Kidney epithelial cell (primary cell): ENCODE measurements around the gene FRMPD2. TPM values are rescaled to one million over a fixed set of nuclear protein-coding genes. Genes with fewer than 3 reads are reported as not detected.
"Not testable (repeated sequence)": the region's sequence is repeated elsewhere in the genome, so short reads cannot be mapped to it uniquely, and the experiment has no call there.

Experiments used
- DNase-seq: peaks from one replicate; pipeline ENCODE4 v3.0.0-alpha.2; 2010; ENCODE audit warnings: low read depth
- H3K27me3 ChIP-seq: 2 replicates; pipeline ENCODE4 v1.6.0; 2011; ENCODE audit warnings: low read length; ENCODE audit not compliant: control insufficient read depth, insufficient read depth
- H3K36me3 ChIP-seq: 2 replicates; pipeline ENCODE4 v1.5.1; 2011; ENCODE audit warnings: low read length; ENCODE audit not compliant: control insufficient read depth, insufficient read depth
- H3K4me3 ChIP-seq: 2 replicates; pipeline ENCODE4 v1.5.1; 2011; ENCODE audit warnings: low read depth, mild to moderate bottlenecking, control low read depth, low read length
- CTCF ChIP-seq: IDR thresholded peaks from 2 replicates; pipeline ENCODE4 v1.5.1; 2011; ENCODE audit warnings: mild to moderate bottlenecking, moderate library complexity, low read length, control low read depth, inconsistent platforms; ENCODE audit not compliant: insufficient read depth, poor library complexity, severe bottlenecking
- total RNA-seq: library from RNA; depleted of rRNA; stranded (reverse); fragments of >200 nt; gene quantifications from 2 replicates; pipeline ENCODE4 v1.2.3, GENCODE V29; 2015

Gene FRMPD2
- total RNA-seq, 1 donor from 2014 or later, result 0.42 TPM

GRCh38 chr10:48193556-48193955 is 80.9 kb downstream of the FRMPD2 start:
- Histone ChIP-seq H3K4me3 (no peak overlapping the region), H3K36me3 (no peaks in the 10 kb centered on the region), H3K27me3 (peaks cover 11% of the 10 kb centered on the region)
- DNase-seq, result no peak
- no peak for TF ChIP-seq CTCF

- no peaks in the 10 kb centered on the region for H3K36me3 ChIP-seq
- peaks cover 11% of the 10 kb centered on the region for H3K27me3 ChIP-seq
- no peak for DNase-seq
- H3K4me3 ChIP-seq, result no peak overlapping the region
- no peak for TF ChIP-seq CTCF
Measured at GRCh38 chr10:48192881-48193450, 81.5 kb downstream of the FRMPD2 start.

- Histone ChIP-seq H3K4me3 (no peak overlapping the region), H3K36me3 (no peaks in the 10 kb centered on the region), H3K27me3 (peaks cover 13% of the 10 kb centered on the region)
- TF ChIP-seq CTCF, result no peak
- DNase-seq, result peak; percentile 12
Measured at GRCh38 chr10:48187713-48188485, 86.6 kb downstream of the FRMPD2 start.

- DNase-seq, result no peak
- Histone ChIP-seq H3K36me3 (no peaks in the 10 kb centered on the region), H3K27me3 (peaks cover 14% of the 10 kb centered on the region), H3K4me3 (no peak overlapping the region)
- TF ChIP-seq CTCF, result no peak
Measured at GRCh38 chr10:48187126-48187525, 87.4 kb downstream of the FRMPD2 start.

- H3K4me3 ChIP-seq, H3K36me3 ChIP-seq, DNase-seq: not testable (repeated sequence)
- H3K27me3 ChIP-seq, result peaks cover 14% of the 10 kb centered on the region
Measured at GRCh38 chr10:48186264-48186804, 88.2 kb downstream of the FRMPD2 start.

- H3K27me3 ChIP-seq, result peaks cover 7% of the 10 kb centered on the region
Measured at GRCh38 chr10:48184224-48184623, 90.3 kb downstream of the FRMPD2 start.

GRCh38 chr10:48172715-48173114 is 101.8 kb downstream of the FRMPD2 start:
- H3K36me3 ChIP-seq, H3K27me3 ChIP-seq, H3K4me3 ChIP-seq, DNase-seq: not testable (repeated sequence)

More at GRCh38 chr10:48184224-48184623, 90.3 kb downstream of the FRMPD2 start:
- no peak for TF ChIP-seq CTCF
- Histone ChIP-seq H3K36me3 (no peaks in the 10 kb centered on the region), H3K4me3 (no peak overlapping the region)
- no peak for DNase-seq

GRCh38 chr10:48160670-48161069 is 113.8 kb downstream of the FRMPD2 start:
- DNase-seq, H3K4me3 ChIP-seq, H3K36me3 ChIP-seq, H3K27me3 ChIP-seq: not testable (repeated sequence)

- H3K36me3 ChIP-seq, H3K4me3 ChIP-seq, H3K27me3 ChIP-seq, DNase-seq: not testable (repeated sequence)
Measured at GRCh38 chr10:48160163-48160562, 114.3 kb downstream of the FRMPD2 start.
